Sigmoid colon (tissue), 7 donors: ENCODE measurements around the gene IRAG1. TPM values are rescaled to one million over a fixed set of nuclear protein-coding genes. Genes with fewer than 3 reads are reported as not detected.
A peak's percentile ranks its signal among the peaks of the same experiment; 100 is the strongest.
"Not testable (repeated sequence)": the region's sequence is repeated elsewhere in the genome, so short reads cannot be mapped to it uniquely, and the experiment has no call there.

Experiments used
- DNase-seq: peaks from one replicate; pipeline ENCODE4 v3.0.0-alpha.2; 2019
- H3K27ac ChIP-seq, 4 donors: fragments of 200-600 bp; sonication (generic); one replicate each; pipeline ENCODE4 v1.5.1; 2016 to 2019; ENCODE audit warnings: mild to moderate bottlenecking in 1 of 4
- H3K27me3 ChIP-seq, 3 donors: fragments of 200-600 bp; sonication (generic); one replicate each; pipeline ENCODE4 v1.5.1; 2019; ENCODE audit warnings: mild to moderate bottlenecking in 1 of 3
- H3K36me3 ChIP-seq, 4 donors: fragments of 200-600 bp; sonication (generic); one replicate each; pipeline ENCODE4 v1.5.1; 2016 to 2019
- H3K4me1 ChIP-seq, 4 donors: fragments of 200-600 bp; sonication (generic); one replicate each; pipeline ENCODE4 v1.5.1; 2017 to 2019
- H3K4me3 ChIP-seq, 4 donors: fragments of 200-600 bp; sonication (generic); one replicate each; pipeline ENCODE4 v1.5.1; 2017 to 2019; ENCODE audit warnings: mild to moderate bottlenecking in 2 of 4, moderate library complexity in 1 of 4
- H3K9me3 ChIP-seq, 4 donors: fragments of 200-600 bp in 3 of 4; sonication (generic) in 3 of 4; one replicate each; pipeline versions ENCODE4 v1.5.1 to v1.6.1; 2013 to 2019
- CTCF ChIP-seq, 4 experiments: fragments of 450-650 bp in 3 of 4; fragments of 200-600 bp in 1 of 4; IDR thresholded peaks; one replicate each; pipeline ENCODE4 v1.5.1; 2016 to 2019; ENCODE audit warnings: antibody characterized with exemption in 4 of 4, mild to moderate bottlenecking in 3 of 4, moderate library complexity in 2 of 4
- EP300 ChIP-seq, 4 donors: sonication (generic); formaldehyde crosslinking; IDR thresholded peaks; one replicate each; pipeline ENCODE4 v1.6.1; 2017; ENCODE audit warnings: antibody characterized with exemption in 4 of 4
- POLR2A ChIP-seq, 2 donors: fragments of 450-650 bp; IDR thresholded peaks; one replicate each; pipeline ENCODE4 v1.6.1; 2016; ENCODE audit warnings: antibody characterized with exemption in 2 of 2, mild to moderate bottlenecking in 2 of 2, moderate library complexity in 2 of 2
- POLR2AphosphoS5 ChIP-seq, 4 donors: sonication (generic); formaldehyde crosslinking; IDR thresholded peaks; one replicate each; pipeline ENCODE4 v1.6.1; 2017; ENCODE audit warnings: antibody characterized with exemption in 4 of 4
- WGBS, 2 donors: extraction: QIAGEN DNeasy Blood & Tissue Kit; methylation state at CpG; one replicate each; pipeline ENCODE4 v1.1.7; 2013; 5-methylcytosine and 5-hydroxymethylcytosine counted together
- intact Hi-C: fragments of 100-400 bp; cut with DNase I; formaldehyde crosslinking; loops from one replicate; pipeline ENCODE4 v1.15.1; 2023
- polyA plus RNA-seq, 3 donors: library from polyadenylated mRNA; stranded (reverse); fragments of 200-250 nt; gene quantifications; one replicate each; pipeline ENCODE4 v1.2.3, GENCODE V29; 2013
- total RNA-seq, 4 donors: library from RNA; depleted of rRNA; stranded (reverse); fragments of >200 nt; gene quantifications; one replicate each; pipeline ENCODE4 v1.1.0, GENCODE V29; 2016
- donor health status: healthy with polysubstance abuse.
- donor health status: Bipolar disorder and iron deficiency.
- donor health status: healthy.

The IRAG1 gene
- total and polyA plus RNA-seq, 7 donors = 1.8 to 153 (median 96.1) TPM

- DNase-seq = no peak
- WGBS, 2 donors = 93% methylated on average over 2 of the region's 2 CpGs
- peak overlapping the region; percentile 81 to 96 (median 95) for H3K27ac ChIP-seq
- intact Hi-C loops = no loop called here
- no peaks in the 10 kb centered on the region for H3K27me3 ChIP-seq
- TF ChIP-seq POLR2A (IDR thresholded peaks at IDR 0.05) (no peak), CTCF (IDR thresholded peaks at IDR 0.05) (peak in 1 of 4 experiments; percentile 13), EP300 (IDR thresholded peaks at IDR 0.05) (no peak), POLR2AphosphoS5 (IDR thresholded peaks at IDR 0.05) (no peak)
- no peaks in the 10 kb centered on the region for H3K9me3 ChIP-seq
- H3K4me1 ChIP-seq = peaks cover 0 to 57% (median 47%) of the 10 kb centered on the region in 4 donors
- H3K36me3 ChIP-seq = peaks cover 0 to 49% (median 9%) of the 10 kb centered on the region in 4 donors
- no peak overlapping the region for H3K4me3 ChIP-seq
Measured at GRCh38 chr11:10688401-10688800, 5.2 kb downstream of the IRAG1 start.

GRCh38 chr11:10686311-10686710 is 7.2 kb downstream of the IRAG1 start:
- Histone ChIP-seq H3K27me3 (no peaks in the 10 kb centered on the region), H3K9me3 (no peaks in the 10 kb centered on the region), H3K4me1 (peaks cover 0 to 72% (median 64%) of the 10 kb centered on the region in 4 donors), H3K36me3 (peaks cover 0 to 49% (median 9%) of the 10 kb centered on the region in 4 donors), H3K4me3 (no peak overlapping the region), H3K27ac (peak overlapping the region in 2 of 4 donors; percentile 16 to 41)
- WGBS, 2 donors = 47 to 72% methylated on average over 1 of the region's 1 CpG
- intact Hi-C loops = no loop called here
- DNase-seq = no peak
- TF ChIP-seq EP300 (IDR thresholded peaks at IDR 0.05) (no peak), POLR2AphosphoS5 (IDR thresholded peaks at IDR 0.05) (no peak), CTCF (IDR thresholded peaks at IDR 0.05) (no peak), POLR2A (IDR thresholded peaks at IDR 0.05) (no peak)

GRCh38 chr11:10683429-10683828 is 10.1 kb downstream of the IRAG1 start:
- peaks cover 0 to 61% (median 47%) of the 10 kb centered on the region in 4 donors for H3K4me1 ChIP-seq
- 69 to 72% methylated on average over 1 of the region's 1 CpG for WGBS, 2 donors
- no peaks in the 10 kb centered on the region for H3K9me3 ChIP-seq
- intact Hi-C loops = no loop called here
- TF ChIP-seq EP300 (IDR thresholded peaks at IDR 0.05) (no peak), POLR2AphosphoS5 (IDR thresholded peaks at IDR 0.05) (no peak), POLR2A (IDR thresholded peaks at IDR 0.05) (no peak), CTCF (IDR thresholded peaks at IDR 0.05) (no peak)
- H3K4me3 ChIP-seq = no peak overlapping the region
- peaks cover 0 to 51% (median 14%) of the 10 kb centered on the region in 4 donors for H3K36me3 ChIP-seq
- H3K27me3 ChIP-seq = no peaks in the 10 kb centered on the region
- DNase-seq = no peak
- peak overlapping the region; percentile 20 to 69 (median 54) for H3K27ac ChIP-seq

GRCh38 chr11:10680956-10681487 is 12.5 kb downstream of the IRAG1 start:
- intact Hi-C loops = no loop called here
- Histone ChIP-seq H3K27me3 (no peaks in the 10 kb centered on the region), H3K4me1 (peaks cover 0 to 51% (median 37%) of the 10 kb centered on the region in 4 donors), H3K4me3 (no peak overlapping the region), H3K9me3 (no peaks in the 10 kb centered on the region), H3K36me3 (peaks cover 0 to 29% (median 8%) of the 10 kb centered on the region in 4 donors), H3K27ac (peak overlapping the region; percentile 34 to 69 (median 48))
- no peak for DNase-seq
- no peak for TF ChIP-seq EP300 (IDR thresholded peaks at IDR 0.05)
- WGBS, 2 donors = 80 to 86% methylated on average over 3 of the region's 3 CpGs

- H3K36me3 ChIP-seq = peaks cover 0 to 21% (median 5%) of the 10 kb centered on the region in 4 donors
- H3K27me3 ChIP-seq, DNase-seq, intact Hi-C loops, H3K4me3 ChIP-seq, H3K9me3 ChIP-seq: not testable (repeated sequence)
- H3K27ac ChIP-seq = peak overlapping the region; percentile 34 to 84 (median 48)
- peaks cover 0 to 59% (median 45%) of the 10 kb centered on the region in 4 donors for H3K4me1 ChIP-seq
- 80 to 94% methylated on average over 1 of the region's 1 CpG for WGBS, 2 donors
Measured at GRCh38 chr11:10680279-10680678, 13.3 kb downstream of the IRAG1 start.

- intact Hi-C loops = loop anchor here (10.0 kb wide), 1 partner anchor 355 kb away; no protein-coding TSS in a partner anchor
- H3K36me3 ChIP-seq = peaks cover 0 to 15% (median 5%) of the 10 kb centered on the region in 4 donors
- TF ChIP-seq EP300 (IDR thresholded peaks at IDR 0.05) (no peak), CTCF (IDR thresholded peaks at IDR 0.05) (no peak), POLR2AphosphoS5 (IDR thresholded peaks at IDR 0.05) (no peak), POLR2A (IDR thresholded peaks at IDR 0.05) (no peak)
- H3K4me3 ChIP-seq = no peak overlapping the region
- H3K27ac ChIP-seq = peak overlapping the region; percentile 22 to 85 (median 64)
- 56 to 68% methylated on average over 4 of the region's 4 CpGs for WGBS, 2 donors
- DNase-seq = no peak
- H3K27me3 ChIP-seq = no peaks in the 10 kb centered on the region
- peaks cover 0 to 65% (median 51%) of the 10 kb centered on the region in 4 donors for H3K4me1 ChIP-seq
- no peaks in the 10 kb centered on the region for H3K9me3 ChIP-seq
Measured at GRCh38 chr11:10679644-10680043, 13.9 kb downstream of the IRAG1 start.
